Neuronal stem cell (in vitro differentiated cells): Measurements from ENCODE around the gene AUH.
A peak's percentile ranks its signal among the peaks of the same experiment; 100 is the strongest.

ENCODE experiments used
- DNase-seq: peaks from one replicate; pipeline ENCODE4 v3.0.0-alpha.2; 2013; ENCODE audit warnings: low spot score
- H2AFZ ChIP-seq: one replicate; pipeline ENCODE4 v1.6.1; 2013; ENCODE audit warnings: mild to moderate bottlenecking, low read length, inconsistent platforms
- H2AK5ac ChIP-seq: 2 replicates; pipeline ENCODE4 v1.6.1; 2013; ENCODE audit warnings: low read depth, mild to moderate bottlenecking, inconsistent platforms, low read length, moderate library complexity, mixed read lengths
- H2BK120ac ChIP-seq: 2 replicates; pipeline ENCODE4 v1.6.1; 2013; ENCODE audit warnings: low read depth, mild to moderate bottlenecking, inconsistent platforms, low read length, moderate library complexity, mixed read lengths
- H2BK12ac ChIP-seq: one replicate; pipeline ENCODE4 v1.6.1; 2013; ENCODE audit warnings: low read length, inconsistent platforms
- H2BK15ac ChIP-seq: 2 replicates; pipeline ENCODE4 v1.6.1; 2013; ENCODE audit warnings: mild to moderate bottlenecking, low read length, inconsistent platforms, mixed read lengths
- H2BK5ac ChIP-seq: one replicate; pipeline ENCODE4 v1.6.1; 2013; ENCODE audit warnings: inconsistent platforms, mild to moderate bottlenecking, low read length, moderate library complexity
- H3K14ac ChIP-seq: one replicate; pipeline ENCODE4 v1.6.1; 2013; ENCODE audit warnings: low read length, inconsistent platforms
- H3K18ac ChIP-seq: 2 replicates; pipeline ENCODE4 v1.6.1; 2013; ENCODE audit warnings: low read length, inconsistent platforms
- H3K23ac ChIP-seq: 2 replicates; pipeline ENCODE4 v1.6.1; 2013; ENCODE audit warnings: low read depth, mild to moderate bottlenecking, mixed read lengths, low read length, inconsistent platforms; ENCODE audit not compliant: poor library complexity
- H3K27ac ChIP-seq: replicated peaks from 3 replicates; pipeline ENCODE4 v1.5.1; 2013; ENCODE audit warnings: low read length, inconsistent platforms
- H3K27me3 ChIP-seq, 3 experiments: 2 replicates each; pipeline ENCODE4 v1.6.1; 2013; ENCODE audit warnings: low read length in 3 of 3, mild to moderate bottlenecking in 2 of 3, inconsistent platforms in 1 of 3, low read depth in 1 of 3, mixed read lengths in 1 of 3, moderate library complexity in 1 of 3; ENCODE audit not compliant: control insufficient read depth in 3 of 3, insufficient read depth in 3 of 3
- H3K36me3 ChIP-seq, 2 donors: replicated peaks in 1 of 2; 2 replicates each; pipeline ENCODE4 v1.6.1; 2013; ENCODE audit warnings: low read length in 2 of 2; ENCODE audit not compliant: control insufficient read depth in 2 of 2, insufficient read depth in 2 of 2
- H3K4ac ChIP-seq: 2 replicates; pipeline ENCODE4 v1.6.1; 2013; ENCODE audit warnings: inconsistent platforms, mild to moderate bottlenecking, low read length, moderate library complexity
- H3K4me1 ChIP-seq, 2 donors: 1 replicate in 1 of 2; 2 replicates in 1 of 2; pipeline ENCODE4 v1.6.1; 2013; ENCODE audit warnings: low read length in 2 of 2, low read depth in 1 of 2; ENCODE audit not compliant: control insufficient read depth in 2 of 2, insufficient read depth in 1 of 2
- H3K4me2 ChIP-seq: one replicate; pipeline ENCODE4 v1.6.1; 2013; ENCODE audit warnings: mild to moderate bottlenecking, low read length, inconsistent platforms; ENCODE audit not compliant: insufficient read depth, poor library complexity, severe bottlenecking
- H3K4me3 ChIP-seq, 2 donors: 2 replicates each; pipeline ENCODE4 v1.5.1; 2013; ENCODE audit warnings: low read length in 2 of 2, mild to moderate bottlenecking in 2 of 2, inconsistent platforms in 1 of 2, moderate library complexity in 1 of 2
- H3K79me1 ChIP-seq: one replicate; pipeline ENCODE4 v1.6.1; 2013; ENCODE audit warnings: low read depth, mild to moderate bottlenecking, inconsistent platforms, low read length, moderate library complexity
- H3K9ac ChIP-seq: one replicate; pipeline ENCODE4 v1.6.1; 2013; ENCODE audit warnings: mild to moderate bottlenecking, low read depth, low read length, inconsistent platforms; ENCODE audit not compliant: poor library complexity
- H3K9me3 ChIP-seq, 2 donors: replicated peaks in 1 of 2; 2 replicates each; pipeline versions ENCODE3 to v1.6.1; 2013; ENCODE audit warnings: low read length in 2 of 2, mild to moderate bottlenecking in 2 of 2, inconsistent platforms in 1 of 2, low read depth in 1 of 2, mixed read lengths in 1 of 2, moderate library complexity in 1 of 2; ENCODE audit not compliant: control insufficient read depth in 2 of 2, insufficient read depth in 1 of 2
- H4K8ac ChIP-seq: one replicate; pipeline ENCODE4 v1.6.1; 2013; ENCODE audit warnings: low read depth, mild to moderate bottlenecking, inconsistent platforms, low read length, moderate library complexity
- H4K91ac ChIP-seq: one replicate; pipeline ENCODE4 v1.6.1; 2013; ENCODE audit warnings: low read length, low read depth, mild to moderate bottlenecking, inconsistent platforms; ENCODE audit not compliant: poor library complexity
- WGBS, 2 donors: extraction: QIAGEN DNeasy Blood & Tissue Kit; methylation state at CpG; one replicate each; pipeline ENCODE4 v1.1.7; 2013; ENCODE audit warnings: missing lambda C conversion rate in 2 of 2, mixed read lengths in 1 of 2; ENCODE audit not compliant: insufficient read length in 2 of 2, insufficient replicate concordance in 1 of 2; ENCODE audit errors: extremely low coverage in 2 of 2; 5-methylcytosine and 5-hydroxymethylcytosine counted together

AUH gene

DNA sequence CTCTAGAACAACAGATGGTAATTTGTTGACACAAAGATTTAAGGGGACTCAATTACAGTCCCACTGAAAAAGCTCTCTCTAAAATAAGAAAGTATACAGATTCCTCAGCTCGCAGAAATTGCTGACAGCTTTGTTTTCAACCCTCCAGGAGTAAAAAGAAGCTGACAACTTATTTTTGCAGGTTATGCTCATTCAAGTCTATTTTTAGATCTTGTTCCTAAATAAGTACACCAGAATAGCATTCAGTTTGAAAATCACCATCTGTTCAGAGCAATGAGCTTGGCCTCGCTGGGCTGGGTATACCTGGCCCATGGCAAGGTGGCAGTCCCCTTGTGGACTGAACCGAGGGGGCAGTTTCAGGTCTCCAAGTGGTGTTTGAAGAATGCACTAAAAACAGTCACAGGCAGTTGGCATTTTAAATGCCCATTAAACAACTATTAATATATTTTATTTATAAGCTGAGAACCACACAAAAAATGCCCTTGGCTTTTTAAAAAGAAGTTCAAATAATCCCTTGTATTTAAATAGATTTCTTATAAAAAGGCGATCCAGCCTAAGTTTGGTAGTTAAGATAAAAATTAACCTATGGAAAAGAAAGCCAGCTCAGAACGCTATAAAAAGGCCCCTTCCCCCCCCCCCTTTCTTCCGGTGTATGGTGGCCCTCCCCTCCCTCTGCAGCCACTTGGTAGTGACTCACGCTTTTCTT, 169.2 kb downstream of the AUH start:
- Histone ChIP-seq H4K91ac (no peak overlapping the region), H2BK12ac (no peak overlapping the region), H3K79me1 (no peaks in the 10 kb centered on the region), H3K9me3 (no peaks in the 10 kb centered on the region), H3K23ac (peak overlapping the region; percentile 21), H3K36me3 (no peaks in the 10 kb centered on the region), H2AK5ac (no peak overlapping the region), H3K14ac (no peak overlapping the region), H3K18ac (no peak overlapping the region), H2AFZ (peak overlapping the region; percentile 95), H4K8ac (no peak overlapping the region), H2BK15ac (no peak overlapping the region), H3K27me3 (peaks cover 0 to 5% (median 0%) of the 10 kb centered on the region in 3 experiments), H3K9ac (no peak overlapping the region), H2BK5ac (no peak overlapping the region), H3K4ac (no peak overlapping the region), H3K4me3 (peak overlapping the region; percentile 50 to 65), H3K27ac (no peak overlapping the region), H3K4me1 (peaks cover 4 to 12% of the 10 kb centered on the region in 2 donors), H3K4me2 (peak overlapping the region; percentile 63), H2BK120ac (no peak overlapping the region)
- no CpG with 5 or more reads among the region's 7 CpGs for WGBS, 2 donors
- DNase-seq, result no peak

DNA sequence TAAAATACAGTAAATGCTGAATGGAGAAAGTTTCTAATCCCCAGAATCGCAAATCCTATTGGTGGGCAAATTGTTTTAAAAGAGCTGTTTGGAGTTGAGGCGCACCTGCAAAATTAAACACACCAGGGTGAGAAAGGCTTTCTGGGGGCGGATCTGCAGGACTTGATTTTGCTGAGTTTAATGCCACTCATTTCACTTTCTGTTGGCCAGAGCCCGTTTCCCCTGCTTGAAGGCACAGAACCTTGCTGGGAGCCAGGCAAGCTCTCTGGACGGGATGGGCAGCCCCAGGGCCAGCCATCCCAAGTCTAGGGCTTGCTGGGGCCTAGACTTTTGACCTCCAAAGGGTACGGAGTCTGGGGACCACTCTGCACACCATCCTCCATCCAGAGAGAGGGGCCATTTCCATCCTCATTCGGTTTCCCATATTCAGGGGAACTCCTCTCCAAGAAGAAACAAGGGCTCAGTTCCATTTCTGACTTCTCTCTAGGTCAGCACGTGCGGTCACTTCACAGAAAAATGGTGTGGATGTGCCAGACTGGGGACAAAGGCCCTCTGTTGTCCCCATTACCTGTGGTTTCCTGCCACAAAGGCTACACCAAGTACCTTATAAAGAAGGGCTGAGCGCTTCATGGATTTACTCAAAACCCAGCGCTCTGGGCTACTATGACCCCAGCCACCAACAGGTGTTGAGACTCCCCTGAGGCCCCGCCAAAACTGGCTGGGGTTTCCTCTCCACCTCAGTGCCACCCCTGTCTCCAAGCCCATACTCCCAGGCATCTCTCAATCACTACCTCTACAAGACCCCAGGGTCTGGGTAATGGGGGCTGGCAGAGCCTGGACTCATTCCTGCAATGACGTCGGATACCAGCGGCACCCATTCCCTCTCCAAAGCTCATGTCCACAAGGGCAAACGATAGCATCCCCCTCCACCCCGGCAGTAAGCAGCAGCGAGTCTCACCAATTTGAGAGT, 170.0 kb downstream of the AUH start:
- Histone ChIP-seq H3K27ac (no peak overlapping the region), H3K4ac (no peak overlapping the region), H4K91ac (no peak overlapping the region), H3K27me3 (peaks cover 0 to 5% (median 0%) of the 10 kb centered on the region in 3 experiments), H3K18ac (peak overlapping the region; percentile 21), H3K79me1 (no peaks in the 10 kb centered on the region), H3K4me2 (no peak overlapping the region), H2BK15ac (no peak overlapping the region), H3K9me3 (no peaks in the 10 kb centered on the region), H3K4me1 (peaks cover 2 to 9% of the 10 kb centered on the region in 2 donors), H2BK120ac (no peak overlapping the region), H2BK12ac (no peak overlapping the region), H2BK5ac (no peak overlapping the region), H3K4me3 (no peak overlapping the region), H3K36me3 (no peaks in the 10 kb centered on the region), H2AFZ (no peak overlapping the region), H3K14ac (no peak overlapping the region), H4K8ac (no peak overlapping the region), H3K23ac (no peak overlapping the region), H3K9ac (no peak overlapping the region), H2AK5ac (peak overlapping the region; percentile 39)
- no CpG with 5 or more reads among the region's 18 CpGs for WGBS, 2 donors
- DNase-seq, result no peak

DNA sequence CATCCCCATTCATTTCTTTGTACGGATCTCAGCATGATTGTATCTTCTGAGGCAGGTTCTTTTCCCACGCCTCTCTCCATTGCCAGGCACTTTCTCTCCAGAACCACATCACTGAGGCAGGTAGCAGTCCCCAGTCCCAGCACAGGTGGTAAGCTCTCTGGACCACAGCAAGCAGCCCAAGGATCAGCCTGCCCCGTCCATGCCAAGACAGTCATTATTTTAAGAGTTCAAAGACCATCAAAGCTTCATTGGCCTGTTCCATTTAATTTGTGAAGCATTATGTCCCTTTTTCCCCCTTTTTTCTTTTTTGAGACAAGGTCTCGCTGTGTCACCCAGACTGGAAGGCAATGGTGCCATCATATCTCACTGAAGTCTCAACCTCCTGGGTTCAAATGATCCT, 171.7 kb downstream of the AUH start:
- Histone ChIP-seq H3K14ac (no peak overlapping the region), H3K23ac (no peak overlapping the region), H3K9me3 (no peaks in the 10 kb centered on the region), H3K27ac (no peak overlapping the region), H4K91ac (no peak overlapping the region), H2BK15ac (no peak overlapping the region), H3K27me3 (peaks cover 0 to 5% (median 0%) of the 10 kb centered on the region in 3 experiments), H2AFZ (no peak overlapping the region), H2BK5ac (no peak overlapping the region), H3K4ac (no peak overlapping the region), H3K4me1 (peaks cover 2 to 9% of the 10 kb centered on the region in 2 donors), H2BK120ac (no peak overlapping the region), H4K8ac (no peak overlapping the region), H3K79me1 (no peaks in the 10 kb centered on the region), H2AK5ac (no peak overlapping the region), H3K9ac (no peak overlapping the region), H3K4me3 (no peak overlapping the region), H3K18ac (no peak overlapping the region), H3K4me2 (no peak overlapping the region), H3K36me3 (no peaks in the 10 kb centered on the region), H2BK12ac (no peak overlapping the region)
- no peak for DNase-seq
- WGBS, 2 donors, result no CpG with 5 or more reads among the region's 4 CpGs
